T-helper 1 cell treated with Interleukin-12 subunit alpha and Interleukin-12 subunit beta and Interleukin-4 antibody, amounts not matched to agents 30 μg/mL and 1 μg/mL, for 36 hours (primary cell): Measurements from ENCODE around the gene HGFAC.

Experiments
- H3K27ac Mint-ChIP-seq: one replicate; pipeline ENCODE4 v1.8.0; 2021; ENCODE audit warnings: mild to moderate bottlenecking, mixed read lengths
- H3K27me3 Mint-ChIP-seq: one replicate; pipeline ENCODE4 v1.8.0; 2021; ENCODE audit warnings: low read depth, mixed read lengths
- H3K36me3 Mint-ChIP-seq: one replicate; pipeline ENCODE4 v1.8.0; 2021; ENCODE audit warnings: low read depth, mixed read lengths
- H3K4me1 Mint-ChIP-seq: one replicate; pipeline ENCODE4 v1.8.0; 2021; ENCODE audit warnings: low read depth, mixed read lengths
- H3K4me3 Mint-ChIP-seq: one replicate; pipeline ENCODE4 v1.8.0; 2021; ENCODE audit warnings: mild to moderate bottlenecking, moderate library complexity, mixed read lengths
- H3K9me3 Mint-ChIP-seq: one replicate; pipeline ENCODE4 v1.8.0; 2021; ENCODE audit warnings: mixed read lengths

The HGFAC gene

GRCh38 chr4:3464349-3464905, 22.7 kb downstream of the HGFAC start:
- no peak overlapping the region for H3K27ac Mint-ChIP-seq
- H3K4me1 Mint-ChIP-seq: no peaks in the 10 kb centered on the region
- H3K27me3 Mint-ChIP-seq: peaks cover 9% of the 10 kb centered on the region
- no peaks in the 10 kb centered on the region for H3K36me3 Mint-ChIP-seq
- H3K9me3 Mint-ChIP-seq: no peaks in the 10 kb centered on the region
- no peak overlapping the region for H3K4me3 Mint-ChIP-seq

- no peaks in the 10 kb centered on the region for H3K4me1 Mint-ChIP-seq
- H3K9me3 Mint-ChIP-seq: no peaks in the 10 kb centered on the region
- H3K27ac Mint-ChIP-seq: no peak overlapping the region
- H3K36me3 Mint-ChIP-seq: no peaks in the 10 kb centered on the region
- H3K4me3 Mint-ChIP-seq: no peak overlapping the region
- peaks cover 9% of the 10 kb centered on the region for H3K27me3 Mint-ChIP-seq
Measured at GRCh38 chr4:3464911-3465697, 23.3 kb downstream of the HGFAC start.

GRCh38 chr4:3465698-3466671, 24.2 kb downstream of the HGFAC start:
- H3K4me1 Mint-ChIP-seq: no peaks in the 10 kb centered on the region
- no peak overlapping the region for H3K27ac Mint-ChIP-seq
- no peaks in the 10 kb centered on the region for H3K36me3 Mint-ChIP-seq
- H3K4me3 Mint-ChIP-seq: no peak overlapping the region
- no peaks in the 10 kb centered on the region for H3K9me3 Mint-ChIP-seq
- peaks cover 9% of the 10 kb centered on the region for H3K27me3 Mint-ChIP-seq

DNA sequence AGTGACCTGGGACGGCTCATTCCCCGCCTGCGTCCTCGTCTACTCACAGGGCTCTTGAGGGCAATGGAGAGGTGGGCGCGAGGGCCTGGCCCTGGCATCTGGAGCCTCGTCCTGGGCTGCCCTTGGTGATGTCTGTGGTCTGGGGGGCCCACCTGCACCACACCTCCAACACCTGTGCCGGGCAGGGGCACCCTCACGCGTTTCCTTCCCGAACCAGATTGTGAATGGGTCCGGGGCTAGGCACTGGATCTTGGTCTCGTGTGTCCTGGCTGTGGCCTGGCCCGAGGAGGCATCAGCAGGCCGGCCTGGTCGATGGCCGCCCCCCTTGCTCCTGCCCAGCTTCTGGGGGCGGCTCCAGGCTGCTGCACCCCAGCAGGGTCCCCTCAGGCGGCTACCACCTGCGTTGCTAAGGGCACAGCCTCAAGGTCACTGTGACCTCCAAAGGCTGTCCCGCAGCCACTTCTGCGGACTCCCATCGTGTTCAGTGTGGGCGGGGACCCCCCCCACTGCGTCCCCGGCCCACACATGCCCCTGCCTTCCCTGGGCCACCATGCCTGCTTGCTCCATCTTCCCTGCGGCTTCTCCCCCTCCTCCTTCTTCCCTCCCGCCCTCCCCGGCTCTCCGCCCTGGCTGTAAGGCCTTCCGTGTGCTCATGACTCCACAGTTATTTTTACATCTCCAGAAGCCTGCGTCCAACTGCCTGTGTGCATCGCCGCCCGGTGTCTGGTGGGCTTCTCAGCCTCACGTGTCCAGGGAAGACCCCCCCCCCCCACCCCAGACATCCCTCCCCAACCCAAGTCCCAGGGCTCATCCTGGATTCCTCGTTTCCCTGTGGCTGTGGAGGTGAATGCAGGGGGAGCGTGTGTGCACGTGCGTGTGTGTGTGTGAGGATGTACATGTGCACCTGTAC, 25.2 kb downstream of the HGFAC start:
- no peaks in the 10 kb centered on the region for H3K9me3 Mint-ChIP-seq
- no peak overlapping the region for H3K27ac Mint-ChIP-seq
- no peak overlapping the region for H3K4me3 Mint-ChIP-seq
- H3K4me1 Mint-ChIP-seq: no peaks in the 10 kb centered on the region
- H3K36me3 Mint-ChIP-seq: no peaks in the 10 kb centered on the region
- peaks cover 9% of the 10 kb centered on the region for H3K27me3 Mint-ChIP-seq

DNA sequence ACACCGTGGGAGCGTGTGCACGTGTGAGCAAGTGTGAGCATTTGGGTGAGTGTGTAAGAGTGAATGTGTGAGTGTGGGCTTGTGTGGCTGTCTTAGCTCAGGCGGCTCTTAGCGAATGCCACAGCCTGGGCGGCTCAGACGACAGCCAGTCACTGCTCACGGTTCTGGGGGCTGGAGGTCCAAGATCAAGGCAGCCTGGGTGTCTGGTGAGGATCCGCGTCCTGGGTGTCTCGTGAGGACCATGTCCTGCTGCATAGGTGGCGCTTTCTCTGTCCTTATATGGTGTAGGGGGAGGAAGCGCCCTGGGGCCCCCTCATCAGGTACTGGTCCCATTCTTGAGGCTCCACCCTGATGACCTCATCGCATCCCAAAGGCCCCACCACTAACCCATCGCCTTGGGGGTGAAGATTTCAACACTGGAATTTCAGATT, 25.8 kb downstream of the HGFAC start:
- Mint-ChIP-seq H3K4me3 (no peak overlapping the region), H3K27me3 (peaks cover 6% of the 10 kb centered on the region), H3K9me3 (no peaks in the 10 kb centered on the region), H3K27ac (no peak overlapping the region), H3K4me1 (no peaks in the 10 kb centered on the region), H3K36me3 (no peaks in the 10 kb centered on the region)

- H3K4me1 Mint-ChIP-seq: no peaks in the 10 kb centered on the region
- H3K9me3 Mint-ChIP-seq: no peaks in the 10 kb centered on the region
- peaks cover 4% of the 10 kb centered on the region for H3K27me3 Mint-ChIP-seq
- no peak overlapping the region for H3K4me3 Mint-ChIP-seq
- H3K36me3 Mint-ChIP-seq: no peaks in the 10 kb centered on the region
- no peak overlapping the region for H3K27ac Mint-ChIP-seq
Measured at GRCh38 chr4:3468154-3468553, 26.4 kb downstream of the HGFAC start.

DNA sequence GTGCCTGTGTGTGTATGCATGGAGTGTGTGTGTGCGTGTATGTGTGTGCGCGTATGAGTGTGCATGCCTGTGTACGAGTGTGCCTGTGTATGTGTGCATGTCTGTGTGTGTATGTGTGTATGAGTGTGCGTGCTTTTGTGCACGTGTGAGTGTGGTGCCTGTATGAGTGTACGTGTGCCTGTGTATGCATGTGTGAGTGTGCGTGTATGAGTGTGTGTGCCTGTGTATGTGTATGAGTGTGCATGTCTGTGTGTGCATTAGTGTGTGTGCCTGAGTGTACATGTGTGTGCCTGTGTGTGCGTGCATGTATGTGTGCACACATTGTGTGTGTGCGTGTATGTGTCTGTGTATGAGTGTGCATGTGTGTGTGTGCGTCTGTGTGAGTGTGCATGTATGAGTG, 27.0 kb downstream of the HGFAC start:
- no peak overlapping the region for H3K4me3 Mint-ChIP-seq
- H3K27me3 Mint-ChIP-seq: peaks cover 4% of the 10 kb centered on the region
- no peak overlapping the region for H3K27ac Mint-ChIP-seq
- H3K9me3 Mint-ChIP-seq: no peaks in the 10 kb centered on the region
- H3K4me1 Mint-ChIP-seq: no peaks in the 10 kb centered on the region
- H3K36me3 Mint-ChIP-seq: no peaks in the 10 kb centered on the region

DNA sequence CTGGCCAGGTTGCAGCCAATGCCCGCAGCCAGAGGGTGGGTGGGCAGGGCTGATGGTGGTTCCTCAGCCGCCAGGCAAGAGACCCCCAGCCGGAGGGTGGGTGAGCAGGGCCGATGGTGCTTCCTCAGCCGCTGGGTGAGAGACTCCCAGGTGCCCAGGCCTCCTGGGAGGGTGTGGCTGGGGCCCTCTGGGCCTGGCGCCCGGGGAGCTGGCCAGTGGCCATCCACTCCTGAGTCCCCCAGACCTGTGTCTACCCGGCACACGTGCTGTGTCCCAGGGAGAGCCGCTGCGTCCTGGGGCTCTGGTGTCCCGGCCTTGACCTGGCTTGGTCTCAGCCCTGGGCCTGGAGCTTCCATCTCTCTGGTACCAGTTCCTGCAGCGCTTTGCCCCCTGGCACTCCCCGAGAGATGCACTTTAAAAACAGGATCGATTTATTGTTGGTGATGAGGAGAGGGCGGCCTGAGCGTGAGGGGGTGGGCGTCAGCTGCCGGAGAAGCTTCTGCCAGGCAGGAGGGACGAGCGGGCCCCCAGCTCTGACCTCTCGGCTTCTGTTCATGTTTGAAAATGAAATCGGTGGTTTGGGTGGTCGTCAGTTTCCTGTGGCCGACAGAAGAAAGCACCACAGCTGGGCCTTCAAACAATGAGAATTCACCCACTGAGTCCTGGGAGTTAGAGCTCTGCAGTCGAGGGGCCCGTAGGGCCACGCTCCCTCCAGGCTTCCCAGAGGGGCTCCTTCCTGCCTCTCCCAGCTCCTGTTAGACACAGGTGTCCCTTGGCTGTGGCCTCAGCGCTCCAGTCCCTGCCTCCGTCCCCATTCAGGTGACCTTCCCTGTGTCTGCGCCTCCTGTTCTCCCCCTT, 27.8 kb downstream of the HGFAC start:
- Mint-ChIP-seq H3K27me3 (peaks cover under 1% of the 10 kb centered on the region), H3K4me1 (no peaks in the 10 kb centered on the region), H3K36me3 (no peaks in the 10 kb centered on the region), H3K9me3 (no peaks in the 10 kb centered on the region), H3K4me3 (no peak overlapping the region), H3K27ac (no peak overlapping the region)

- Mint-ChIP-seq H3K36me3 (no peaks in the 10 kb centered on the region), H3K27me3 (no peaks in the 10 kb centered on the region), H3K9me3 (no peaks in the 10 kb centered on the region), H3K27ac (no peak overlapping the region), H3K4me1 (no peaks in the 10 kb centered on the region), H3K4me3 (no peak overlapping the region)
Measured at GRCh38 chr4:3470244-3471097, 28.7 kb downstream of the HGFAC start.

DNA sequence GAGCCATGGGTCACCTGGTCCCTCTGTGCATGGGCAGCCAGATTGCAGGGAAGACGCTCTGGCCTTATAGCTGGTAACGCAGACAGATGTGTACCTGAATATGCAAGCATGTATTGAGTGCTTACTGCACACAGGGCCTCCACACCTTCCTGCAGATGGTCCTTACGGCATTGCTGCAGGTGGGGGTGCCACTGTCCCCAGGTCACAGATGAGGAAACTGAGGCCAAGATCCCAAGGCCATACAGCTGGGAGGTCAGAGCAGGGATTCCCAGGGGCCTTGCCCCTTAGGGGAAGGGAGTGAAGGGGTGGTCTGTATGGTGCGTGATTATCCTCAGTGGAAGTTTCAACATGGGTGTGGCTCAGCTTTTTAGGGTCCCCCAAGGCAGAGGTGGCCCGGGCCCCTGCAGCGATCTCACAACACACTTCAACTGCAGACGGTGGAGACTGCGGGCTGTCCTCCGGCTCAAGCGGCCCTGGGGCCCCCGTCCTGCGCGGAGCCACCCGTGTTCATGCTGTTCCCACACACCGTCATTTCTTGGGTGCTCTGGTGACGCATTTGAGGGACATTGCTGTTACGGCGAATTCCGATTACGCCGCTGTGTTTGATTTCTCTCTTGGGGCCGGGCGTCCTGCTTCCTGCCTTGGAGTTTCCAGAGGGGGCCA, 29.5 kb downstream of the HGFAC start:
- H3K4me1 Mint-ChIP-seq: no peaks in the 10 kb centered on the region
- H3K9me3 Mint-ChIP-seq: no peaks in the 10 kb centered on the region
- H3K27ac Mint-ChIP-seq: no peak overlapping the region
- no peak overlapping the region for H3K4me3 Mint-ChIP-seq
- H3K36me3 Mint-ChIP-seq: no peaks in the 10 kb centered on the region
- no peaks in the 10 kb centered on the region for H3K27me3 Mint-ChIP-seq

DNA sequence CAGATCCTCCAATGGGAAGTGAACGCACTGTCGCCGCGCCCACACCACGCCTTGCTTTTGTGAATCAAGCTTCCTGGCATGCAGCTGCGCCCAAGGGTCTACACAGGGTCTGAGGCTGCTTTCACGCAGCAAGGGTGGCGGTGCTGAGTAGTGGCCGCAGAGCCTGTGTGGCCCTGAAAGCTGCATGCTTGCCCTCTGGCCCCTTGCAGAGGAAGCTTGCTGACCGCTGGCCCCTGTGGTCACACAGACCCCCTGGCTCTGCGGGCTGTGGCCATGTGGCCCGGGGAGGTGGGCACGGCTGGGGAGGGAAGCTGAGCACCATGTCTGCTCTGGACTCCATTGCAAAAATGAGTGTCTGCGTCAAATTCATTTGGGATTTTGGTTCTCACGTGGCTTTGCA, 30.1 kb downstream of the HGFAC start:
- Mint-ChIP-seq H3K4me3 (no peak overlapping the region), H3K27me3 (no peaks in the 10 kb centered on the region), H3K4me1 (no peaks in the 10 kb centered on the region), H3K9me3 (no peaks in the 10 kb centered on the region), H3K27ac (no peak overlapping the region), H3K36me3 (no peaks in the 10 kb centered on the region)

DNA sequence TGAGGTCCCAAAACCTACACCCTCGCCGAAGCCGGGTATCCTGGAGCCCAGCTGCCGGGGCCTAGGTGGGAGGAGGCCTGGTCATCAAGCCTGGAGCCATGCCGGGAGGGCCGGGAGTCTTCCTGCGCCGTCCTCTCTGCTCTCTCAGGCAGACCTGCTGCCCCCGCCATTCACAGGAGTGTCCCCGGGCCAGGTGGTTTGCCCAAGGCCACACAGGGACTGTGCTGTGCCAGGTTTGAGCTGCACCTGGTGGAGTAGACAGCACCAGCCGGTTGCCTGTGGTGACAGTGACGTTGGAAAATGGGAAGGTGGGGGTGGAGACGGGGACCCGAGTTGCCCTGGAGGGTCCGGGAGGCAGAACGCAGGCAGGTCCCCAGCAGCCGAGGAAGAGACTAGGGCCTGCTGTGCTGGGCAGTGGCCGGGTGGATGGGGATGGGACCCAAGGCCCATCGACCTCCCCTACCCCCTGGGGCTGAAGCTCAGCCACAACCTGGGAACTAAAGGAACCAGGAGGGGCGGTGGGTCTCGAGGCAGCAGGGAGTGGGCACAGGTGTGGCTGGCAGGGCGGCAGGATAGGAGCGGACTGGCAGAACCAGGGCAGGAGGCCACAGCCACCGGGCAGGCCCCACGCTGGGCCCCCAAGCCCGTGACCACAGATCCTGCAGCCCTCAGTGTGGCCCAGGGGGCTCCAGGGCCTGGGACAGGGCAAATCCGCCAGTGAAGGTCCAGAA, 30.8 kb downstream of the HGFAC start:
- H3K27me3 Mint-ChIP-seq: no peaks in the 10 kb centered on the region
- no peaks in the 10 kb centered on the region for H3K4me1 Mint-ChIP-seq
- H3K4me3 Mint-ChIP-seq: no peak overlapping the region
- H3K9me3 Mint-ChIP-seq: no peaks in the 10 kb centered on the region
- H3K27ac Mint-ChIP-seq: no peak overlapping the region
- H3K36me3 Mint-ChIP-seq: no peaks in the 10 kb centered on the region
